Measurements from ENCODE around the gene LYRM1. TPM values are rescaled to one million over a fixed set of nuclear protein-coding genes. Genes with fewer than 3 reads are reported as not detected.

The LYRM1 gene, protein sequence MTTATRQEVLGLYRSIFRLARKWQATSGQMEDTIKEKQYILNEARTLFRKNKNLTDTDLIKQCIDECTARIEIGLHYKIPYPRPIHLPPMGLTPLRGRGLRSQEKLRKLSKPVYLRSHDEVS
- total RNA-seq (10 to 100 TPM in 4 of 5 donors, 1 to 10 TPM in 1; 6.7 to 29.7 (median 21.0) TPM), polyA plus RNA-seq (10 to 100 TPM; 37.4 to 58.5 (median 43.4) TPM)
- long read RNA-seq, donor 1, partial matches to known transcripts = 0 of 1 reads
- long read RNA-seq, donor 1, other reads (novel, unspliced or antisense) = 0 of 1 reads
- long read RNA-seq, donor 2, transcript LYRM1-209 (5 exons, 857 nt) = major isoform, 9 of 15 reads
- long read RNA-seq, donor 2, partial matches to known transcripts = 0 of 15 reads
- long read RNA-seq, donor 2, other reads (novel, unspliced or antisense) = 0 of 15 reads
- long read RNA-seq, donor 3, partial matches to known transcripts = 0 of 2 reads
- long read RNA-seq, donor 3, other reads (novel, unspliced or antisense) = 0 of 2 reads
- long read RNA-seq, donor 4, partial matches to known transcripts = 0 of 2 reads
- long read RNA-seq, donor 4, other reads (novel, unspliced or antisense) = 0 of 2 reads
- long read RNA-seq, donor 5, partial matches to known transcripts = 0 of 3 reads
- long read RNA-seq, donor 5, other reads (novel, unspliced or antisense) = 0 of 3 reads
- long read RNA-seq, donor 6, transcript LYRM1-208 (4 exons, 460 nt) = major isoform, 5 of 8 reads
- long read RNA-seq, donor 6, partial matches to known transcripts = 0 of 8 reads
- long read RNA-seq, donor 6, other reads (novel, unspliced or antisense) = 0 of 8 reads
- long read RNA-seq, donor 7, partial matches to known transcripts = 0 of 2 reads
- long read RNA-seq, donor 7, other reads (novel, unspliced or antisense) = 0 of 2 reads
- long read RNA-seq, donor 8, partial matches to known transcripts = 0 of 3 reads
- long read RNA-seq, donor 8, other reads (novel, unspliced or antisense) = 0 of 3 reads
- long read RNA-seq, donor 9, partial matches to known transcripts = 0 of 1 reads
- long read RNA-seq, donor 9, other reads (novel, unspliced or antisense) = 0 of 1 reads
- long read RNA-seq, donor 10, partial matches to known transcripts = 0 of 3 reads
- long read RNA-seq, donor 10, other reads (novel, unspliced or antisense) = 0 of 3 reads

GRCh38 chr16:20900299-20901067, at the start of gene LYRM1, which contains the start of gene DCUN1D3:
TSS of gene LYRM1 (plus strand) at chr16:20900771. CDS start at chr16:20915556, 14,785 bp downstream.
TSS of gene DCUN1D3 (minus strand) at chr16:20900358. CDS start at chr16:20862538, 37,820 bp downstream.
- Histone ChIP-seq H3K27ac (peak within 1 kb of the TSS; percentile 98 to 99 (median 99)), H3K36me3 (peaks cover 0 to 20% (median 9%) of the 10 kb centered on the region in 4 donors), H3K27me3 (no peaks in the 10 kb centered on the region), H3K4me1 (peaks cover 66 to 86% (median 76%) of the 10 kb centered on the region in 4 donors), H3K9me3 (no peaks in the 10 kb centered on the region), H3K4me3 (peak within 1 kb of the TSS; percentile 62 to 84 (median 69))
- peak; percentile 95 to 99 for DNase-seq
- intact Hi-C loops (cut with DNase I; ENCODE audit: low total_unique reads) = loop anchor here (10.0 kb wide), 1 partner anchor 46 kb away; no protein-coding TSS in a partner anchor
- TF ChIP-seq EP300 (IDR thresholded peaks at IDR 0.05) (peak; percentile 59), POLR2AphosphoS5 (IDR thresholded peaks at IDR 0.05) (peak; percentile 97), POLR2A (IDR thresholded peaks at IDR 0.05) (peak in 3 of 4 donors; percentile 64 to 95 (median 82))
- TF ChIP-seq, protein P1, sequence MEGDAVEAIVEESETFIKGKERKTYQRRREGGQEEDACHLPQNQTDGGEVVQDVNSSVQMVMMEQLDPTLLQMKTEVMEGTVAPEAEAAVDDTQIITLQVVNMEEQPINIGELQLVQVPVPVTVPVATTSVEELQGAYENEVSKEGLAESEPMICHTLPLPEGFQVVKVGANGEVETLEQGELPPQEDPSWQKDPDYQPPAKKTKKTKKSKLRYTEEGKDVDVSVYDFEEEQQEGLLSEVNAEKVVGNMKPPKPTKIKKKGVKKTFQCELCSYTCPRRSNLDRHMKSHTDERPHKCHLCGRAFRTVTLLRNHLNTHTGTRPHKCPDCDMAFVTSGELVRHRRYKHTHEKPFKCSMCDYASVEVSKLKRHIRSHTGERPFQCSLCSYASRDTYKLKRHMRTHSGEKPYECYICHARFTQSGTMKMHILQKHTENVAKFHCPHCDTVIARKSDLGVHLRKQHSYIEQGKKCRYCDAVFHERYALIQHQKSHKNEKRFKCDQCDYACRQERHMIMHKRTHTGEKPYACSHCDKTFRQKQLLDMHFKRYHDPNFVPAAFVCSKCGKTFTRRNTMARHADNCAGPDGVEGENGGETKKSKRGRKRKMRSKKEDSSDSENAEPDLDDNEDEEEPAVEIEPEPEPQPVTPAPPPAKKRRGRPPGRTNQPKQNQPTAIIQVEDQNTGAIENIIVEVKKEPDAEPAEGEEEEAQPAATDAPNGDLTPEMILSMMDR (IDR thresholded peaks at IDR 0.05) = no peak
- WGBS, 5 donors = 0 to 1% (median 1%) methylated on average over 40 to 62 of the region's 62 CpGs

DNA sequence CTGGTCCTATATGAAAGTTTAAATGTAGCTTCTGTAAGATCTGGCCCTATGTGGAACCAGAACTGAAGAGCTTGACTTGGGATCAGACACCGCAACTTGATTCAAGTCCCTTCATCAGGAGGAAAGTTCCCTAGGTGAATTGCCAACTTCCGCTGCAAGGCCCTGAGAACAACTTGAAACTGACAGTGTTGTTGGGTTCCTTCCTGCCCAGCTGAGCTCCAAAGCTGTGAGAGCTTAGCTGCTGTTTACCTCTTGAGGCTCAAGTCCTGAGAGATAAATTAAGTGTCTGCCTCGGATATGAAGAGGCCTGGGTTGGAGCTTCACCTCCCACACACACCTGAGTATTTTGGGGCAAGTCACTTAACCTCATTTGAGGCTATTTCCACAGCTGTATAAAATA, 49.6 kb upstream of the LYRM1 start:
- intact Hi-C loops (cut with DNase I; ENCODE audit: low total_unique reads) = loop anchor here (10.0 kb wide), 1 partner anchor 54 kb away; the partner anchor contains the start of genes DCUN1D3 and LYRM1
- peaks cover 36 to 49% (median 44%) of the 10 kb centered on the region in 4 donors for H3K4me1 ChIP-seq
- no peaks in the 10 kb centered on the region for H3K9me3 ChIP-seq
- peak overlapping the region in 4 of 5 donors; percentile 73 to 80 (median 78) for H3K27ac ChIP-seq
- no peaks in the 10 kb centered on the region for H3K27me3 ChIP-seq
- DNase-seq = no peak
- 54 to 73% (median 64%) methylated on average over 3 of the region's 3 CpGs for WGBS, 5 donors
- TF ChIP-seq EP300 (IDR thresholded peaks at IDR 0.05) (no peak), POLR2AphosphoS5 (IDR thresholded peaks at IDR 0.05) (no peak), POLR2A (IDR thresholded peaks at IDR 0.05) (no peak)
- TF ChIP-seq, protein P1 (IDR thresholded peaks at IDR 0.05) = no peak
- no peak overlapping the region for H3K4me3 ChIP-seq
- H3K36me3 ChIP-seq = peaks cover 6 to 24% (median 17%) of the 10 kb centered on the region in 4 donors

DNA sequence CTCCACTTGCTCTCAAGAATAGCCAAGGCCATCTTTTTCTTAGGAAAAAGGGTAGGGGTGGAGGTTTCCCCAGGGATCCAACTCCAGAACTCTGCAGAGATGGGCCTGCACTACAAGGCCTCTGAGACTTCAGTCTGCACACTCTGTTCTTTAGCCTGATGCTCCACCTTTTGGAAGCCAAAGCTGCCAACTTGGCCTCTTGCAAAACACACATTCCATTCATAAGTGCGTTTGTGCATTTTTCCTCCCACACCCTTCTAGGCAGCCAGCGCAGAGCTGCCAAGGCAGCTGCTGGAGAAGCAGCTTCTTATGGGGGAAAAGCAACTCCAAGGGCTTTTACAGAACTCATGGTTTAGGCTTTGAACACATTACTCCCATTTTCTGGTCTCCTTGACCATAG, 49.0 kb upstream of the LYRM1 start:
- no peaks in the 10 kb centered on the region for H3K27me3 ChIP-seq
- peaks cover 36 to 49% (median 44%) of the 10 kb centered on the region in 4 donors for H3K4me1 ChIP-seq
- 10 to 22% (median 18%) methylated on average over 2 of the region's 2 CpGs for WGBS, 5 donors
- intact Hi-C loops (cut with DNase I; ENCODE audit: low total_unique reads) = loop anchor here (10.0 kb wide), 1 partner anchor 53 kb away; the partner anchor contains the start of genes DCUN1D3 and LYRM1
- H3K9me3 ChIP-seq = no peaks in the 10 kb centered on the region
- peak; percentile 91 to 96 (median 96) for TF ChIP-seq POLR2AphosphoS5 (IDR thresholded peaks at IDR 0.05)
- TF ChIP-seq POLR2A (IDR thresholded peaks at IDR 0.05) = no peak
- TF ChIP-seq, protein P1 (IDR thresholded peaks at IDR 0.05) = no peak
- peak; percentile 74 for TF ChIP-seq EP300 (IDR thresholded peaks at IDR 0.05)
- H3K4me3 ChIP-seq = no peak overlapping the region
- peaks cover 6 to 22% (median 13%) of the 10 kb centered on the region in 4 donors for H3K36me3 ChIP-seq
- peak; percentile 82 to 88 for DNase-seq
- H3K27ac ChIP-seq = peak overlapping the region; percentile 9 to 80 (median 77)
